GM19372 (cell line): ENCODE data around the gene ROBO3.

Source experiments
- ATAC-seq: cut with Tn5 transposase; IDR thresholded peaks from one replicate; pipeline ENCODE4 v1.9.1; 2021; ENCODE audit warnings: mild to moderate bottlenecking, low read depth, moderate library complexity; ENCODE audit not compliant: unreplicated experiment

The ROBO3 gene, protein sequence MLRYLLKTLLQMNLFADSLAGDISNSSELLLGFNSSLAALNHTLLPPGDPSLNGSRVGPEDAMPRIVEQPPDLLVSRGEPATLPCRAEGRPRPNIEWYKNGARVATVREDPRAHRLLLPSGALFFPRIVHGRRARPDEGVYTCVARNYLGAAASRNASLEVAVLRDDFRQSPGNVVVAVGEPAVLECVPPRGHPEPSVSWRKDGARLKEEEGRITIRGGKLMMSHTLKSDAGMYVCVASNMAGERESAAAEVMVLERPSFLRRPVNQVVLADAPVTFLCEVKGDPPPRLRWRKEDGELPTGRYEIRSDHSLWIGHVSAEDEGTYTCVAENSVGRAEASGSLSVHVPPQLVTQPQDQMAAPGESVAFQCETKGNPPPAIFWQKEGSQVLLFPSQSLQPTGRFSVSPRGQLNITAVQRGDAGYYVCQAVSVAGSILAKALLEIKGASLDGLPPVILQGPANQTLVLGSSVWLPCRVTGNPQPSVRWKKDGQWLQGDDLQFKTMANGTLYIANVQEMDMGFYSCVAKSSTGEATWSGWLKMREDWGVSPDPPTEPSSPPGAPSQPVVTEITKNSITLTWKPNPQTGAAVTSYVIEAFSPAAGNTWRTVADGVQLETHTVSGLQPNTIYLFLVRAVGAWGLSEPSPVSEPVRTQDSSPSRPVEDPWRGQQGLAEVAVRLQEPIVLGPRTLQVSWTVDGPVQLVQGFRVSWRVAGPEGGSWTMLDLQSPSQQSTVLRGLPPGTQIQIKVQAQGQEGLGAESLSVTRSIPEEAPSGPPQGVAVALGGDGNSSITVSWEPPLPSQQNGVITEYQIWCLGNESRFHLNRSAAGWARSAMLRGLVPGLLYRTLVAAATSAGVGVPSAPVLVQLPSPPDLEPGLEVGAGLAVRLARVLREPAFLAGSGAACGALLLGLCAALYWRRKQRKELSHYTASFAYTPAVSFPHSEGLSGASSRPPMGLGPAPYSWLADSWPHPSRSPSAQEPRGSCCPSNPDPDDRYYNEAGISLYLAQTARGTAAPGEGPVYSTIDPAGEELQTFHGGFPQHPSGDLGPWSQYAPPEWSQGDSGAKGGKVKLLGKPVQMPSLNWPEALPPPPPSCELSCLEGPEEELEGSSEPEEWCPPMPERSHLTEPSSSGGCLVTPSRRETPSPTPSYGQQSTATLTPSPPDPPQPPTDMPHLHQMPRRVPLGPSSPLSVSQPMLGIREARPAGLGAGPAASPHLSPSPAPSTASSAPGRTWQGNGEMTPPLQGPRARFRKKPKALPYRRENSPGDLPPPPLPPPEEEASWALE (N-terminal part only)

DNA sequence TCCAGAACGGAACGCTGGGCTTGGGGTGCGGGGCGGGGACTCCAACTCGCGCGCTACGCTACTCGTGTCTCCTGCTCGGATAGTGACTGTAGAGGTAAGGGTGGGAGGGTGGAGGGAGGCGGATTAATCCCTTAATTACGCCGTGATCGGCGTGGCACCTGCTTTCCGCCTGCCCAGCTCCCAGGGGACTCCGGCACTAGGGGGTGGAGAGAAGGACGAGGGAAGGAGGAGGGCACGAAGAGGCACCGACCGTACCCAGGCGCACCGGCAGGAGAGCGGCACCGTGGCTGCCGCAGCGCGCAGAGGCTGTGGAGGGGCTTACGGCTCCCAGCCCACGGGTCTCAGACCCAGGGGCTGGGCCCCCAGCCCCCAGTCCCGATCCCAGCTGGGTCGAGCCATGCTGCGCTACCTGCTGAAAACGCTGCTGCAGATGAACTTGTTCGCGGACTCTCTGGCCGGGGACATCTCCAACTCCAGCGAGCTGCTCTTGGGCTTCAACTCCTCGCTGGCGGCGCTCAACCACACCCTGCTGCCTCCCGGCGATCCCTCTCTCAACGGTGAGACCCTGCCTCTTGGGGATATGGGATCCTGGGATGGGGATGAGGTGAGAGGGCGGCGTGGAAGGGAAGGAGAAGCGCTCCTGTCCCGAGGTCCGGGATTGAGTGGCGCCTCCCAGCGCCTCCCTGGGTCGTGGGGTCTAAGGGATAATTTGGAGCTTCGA, at the start of gene ROBO3:
ROBO3 (plus strand) TSS at position 252 of the 721 bp plus-strand sequence; CDS start at position 398, 146 bp downstream.
- no peak for ATAC-seq

DNA sequence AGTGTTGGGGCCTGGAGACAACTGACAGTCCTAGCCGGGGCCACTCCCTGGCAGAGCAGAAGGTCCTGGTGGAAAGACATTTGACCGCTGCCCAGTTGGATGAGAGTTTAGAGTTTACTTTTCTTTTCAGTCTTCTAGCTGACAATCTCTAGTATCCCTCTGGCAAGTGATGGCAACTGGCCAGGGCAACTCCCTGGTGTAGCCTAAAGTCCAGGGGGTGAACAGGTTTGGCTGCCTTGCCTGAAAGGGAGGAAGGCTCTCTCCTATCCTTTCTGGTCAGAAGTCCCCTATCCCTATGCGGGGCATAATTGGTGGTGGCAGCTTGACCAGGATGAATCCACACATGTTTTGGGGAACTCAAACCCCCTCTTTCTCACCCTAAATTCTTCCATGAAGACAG, 48.2 kb upstream of the ROBO3 start:
- ATAC-seq: no peak

DNA sequence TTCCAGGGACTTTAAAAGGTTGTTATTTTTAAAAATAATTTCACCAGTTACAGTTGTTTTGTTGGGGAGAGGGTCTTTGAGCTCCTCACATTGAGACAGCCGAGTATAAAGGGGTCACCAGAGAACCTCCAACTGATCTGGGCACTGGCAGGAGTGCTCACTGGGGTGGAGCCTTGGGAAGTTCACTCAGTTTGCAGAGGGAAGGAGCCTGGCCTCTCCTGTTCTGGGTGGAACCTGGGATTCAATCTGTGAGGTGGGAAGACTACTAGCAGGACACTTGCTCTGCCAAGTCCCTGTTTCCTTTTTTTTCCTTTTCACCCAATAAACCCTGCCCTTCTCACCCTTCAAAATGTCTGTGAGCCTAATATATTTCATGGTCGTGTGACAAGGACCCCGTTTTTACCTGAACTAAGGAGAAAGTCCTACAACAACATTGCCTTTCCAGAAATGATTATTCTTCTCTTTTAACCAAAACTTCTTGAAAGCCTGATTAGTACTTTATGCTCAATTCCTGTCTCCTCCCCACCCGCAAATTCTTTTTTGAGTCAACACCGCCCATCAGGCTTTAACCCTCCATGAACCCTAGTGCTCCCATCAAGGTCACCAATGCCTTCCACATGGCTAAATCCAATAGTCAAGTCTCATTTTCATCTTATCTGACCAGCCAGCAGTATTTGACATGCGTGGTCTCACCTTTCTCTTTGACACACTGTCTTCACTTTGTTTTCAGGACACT, 43.1 kb upstream of the ROBO3 start:
- ATAC-seq: no peak

DNA sequence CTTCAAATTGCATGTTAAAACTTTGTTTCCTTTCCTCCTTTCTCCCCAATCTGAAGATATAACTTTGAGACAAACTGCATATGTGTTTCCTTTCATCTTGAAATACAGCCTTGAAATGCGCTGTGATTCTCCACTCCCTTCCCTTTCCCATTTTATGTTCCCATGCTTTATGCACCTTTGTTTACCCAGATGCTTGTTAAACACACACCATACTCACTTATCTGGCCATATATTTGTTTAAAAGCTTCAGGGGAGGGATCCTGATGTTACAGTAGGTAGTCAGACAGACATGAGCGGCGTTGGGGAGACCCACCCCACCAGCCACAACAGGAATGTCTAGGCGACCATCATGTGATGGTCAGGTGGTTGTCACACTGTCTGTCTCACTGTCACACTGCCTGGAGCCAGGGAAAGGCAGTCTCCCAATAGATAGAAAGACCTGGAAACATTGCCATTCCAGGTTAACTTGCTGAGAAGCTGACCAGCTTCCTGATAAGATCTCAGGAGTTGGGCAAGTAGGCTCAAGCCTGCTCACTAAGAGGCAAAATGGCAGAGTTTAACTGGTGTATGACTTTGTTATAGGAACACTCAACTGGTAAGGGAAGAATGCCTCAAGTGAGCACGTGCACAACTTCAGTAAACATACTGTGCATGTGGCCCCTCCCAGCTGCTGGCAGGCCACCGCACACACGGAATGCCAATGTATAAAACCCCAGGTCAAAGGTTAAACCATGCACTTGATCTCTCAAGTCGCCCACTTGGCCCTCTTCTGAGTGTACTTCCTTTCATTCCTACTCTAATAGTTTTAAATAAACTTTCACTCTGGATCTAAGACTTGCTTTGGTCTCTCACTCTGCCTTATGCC, 41.5 kb upstream of the ROBO3 start:
- no peak for ATAC-seq

DNA sequence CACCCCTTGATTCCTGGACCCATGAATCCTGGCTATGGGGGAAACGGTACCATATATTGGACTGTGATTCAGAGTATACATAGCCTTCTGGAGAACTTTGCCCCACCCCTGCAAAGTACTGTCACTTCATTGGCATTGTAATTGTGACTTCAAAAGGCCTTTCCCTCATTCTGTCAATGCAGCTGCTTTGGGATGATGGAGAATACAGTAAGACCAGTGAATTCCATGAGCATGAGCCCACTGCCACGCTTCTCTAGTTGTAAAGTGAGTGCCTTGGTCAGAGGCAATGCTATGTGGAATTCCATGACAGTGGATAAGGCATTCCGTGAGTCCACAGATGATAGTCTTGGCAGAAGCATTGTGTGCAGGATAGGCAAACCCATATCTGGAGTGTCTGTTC, 39.4 kb upstream of the ROBO3 start:
- no peak for ATAC-seq

DNA sequence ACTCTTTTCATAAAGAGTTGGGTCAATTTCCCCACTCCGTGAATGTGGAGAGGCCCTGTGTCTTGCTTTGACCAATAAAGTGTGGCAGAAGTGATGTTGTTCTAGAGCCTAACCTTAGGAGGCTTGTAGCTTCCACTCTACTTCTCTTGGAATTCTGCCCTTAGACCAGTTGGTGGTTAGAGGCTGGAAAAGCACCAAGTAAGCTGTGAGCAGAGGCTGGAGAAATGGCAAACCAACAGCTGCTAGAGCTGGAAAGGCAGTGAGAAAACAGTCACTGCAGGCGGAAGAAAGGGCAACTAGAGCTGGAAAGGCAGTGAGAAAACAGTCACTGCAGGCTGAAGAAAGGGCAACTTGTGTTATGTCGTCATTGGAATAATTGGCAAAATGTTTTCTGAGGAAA, 35.2 kb upstream of the ROBO3 start:
- ATAC-seq: no peak

DNA sequence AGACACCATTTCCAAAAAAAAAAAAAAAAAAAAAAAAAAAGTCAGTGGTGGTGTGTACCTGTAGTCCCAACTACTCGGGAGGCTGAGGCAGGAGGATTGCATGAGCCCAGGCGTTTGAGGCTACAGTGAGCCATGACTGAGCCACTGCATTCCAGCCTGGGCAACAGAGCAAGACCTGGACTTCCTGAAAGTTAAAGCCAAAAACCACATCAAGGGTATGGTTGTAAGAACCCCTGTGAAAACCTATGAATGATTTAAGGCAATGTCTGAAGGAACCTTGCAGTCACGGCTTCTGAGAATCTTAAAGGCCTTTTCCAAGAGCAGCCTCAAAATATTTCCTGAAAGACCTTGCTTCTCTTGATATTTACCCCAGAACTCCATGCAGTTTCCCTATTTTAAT, 34.5 kb upstream of the ROBO3 start:
- no peak for ATAC-seq

DNA sequence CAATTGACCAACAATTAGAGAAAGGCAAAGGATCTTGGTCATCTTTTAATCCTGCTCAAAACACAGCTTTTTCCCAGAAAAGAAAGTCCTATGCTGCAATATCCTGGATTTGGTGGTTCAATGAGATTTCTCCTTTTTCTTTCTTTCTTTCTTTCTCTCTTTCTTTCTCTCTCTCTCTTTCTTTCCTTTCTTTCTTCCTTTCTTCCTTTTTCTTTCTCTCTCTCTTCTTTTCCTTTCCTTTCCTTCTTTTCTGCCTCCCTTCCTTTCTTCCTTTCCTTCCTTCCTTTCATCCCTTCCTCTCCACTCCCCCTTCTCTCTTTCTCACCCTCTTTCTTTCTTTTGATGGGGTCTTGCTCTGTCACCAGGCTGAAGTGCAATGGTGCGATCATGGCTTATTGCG, 33.3 kb upstream of the ROBO3 start:
- no peak for ATAC-seq

DNA sequence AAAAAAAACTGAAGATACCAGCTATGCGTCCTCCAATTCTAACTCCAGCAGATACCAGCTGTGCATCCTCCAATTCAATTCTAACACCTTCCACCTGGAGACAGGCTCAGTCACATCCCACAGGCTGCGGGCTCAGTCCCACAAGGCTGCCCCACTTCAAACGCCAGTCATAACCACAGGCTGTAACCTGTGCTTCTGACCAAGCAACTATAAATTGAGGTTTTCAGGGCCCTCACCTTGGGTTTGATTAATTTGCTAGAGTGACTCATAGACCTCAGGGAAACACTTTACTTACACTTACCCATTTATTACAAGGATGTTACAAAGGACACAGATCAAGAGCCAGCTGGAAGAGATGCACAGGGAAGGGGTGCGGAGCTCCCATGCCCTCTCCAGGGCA, 32.7 kb upstream of the ROBO3 start:
- ATAC-seq: no peak

DNA sequence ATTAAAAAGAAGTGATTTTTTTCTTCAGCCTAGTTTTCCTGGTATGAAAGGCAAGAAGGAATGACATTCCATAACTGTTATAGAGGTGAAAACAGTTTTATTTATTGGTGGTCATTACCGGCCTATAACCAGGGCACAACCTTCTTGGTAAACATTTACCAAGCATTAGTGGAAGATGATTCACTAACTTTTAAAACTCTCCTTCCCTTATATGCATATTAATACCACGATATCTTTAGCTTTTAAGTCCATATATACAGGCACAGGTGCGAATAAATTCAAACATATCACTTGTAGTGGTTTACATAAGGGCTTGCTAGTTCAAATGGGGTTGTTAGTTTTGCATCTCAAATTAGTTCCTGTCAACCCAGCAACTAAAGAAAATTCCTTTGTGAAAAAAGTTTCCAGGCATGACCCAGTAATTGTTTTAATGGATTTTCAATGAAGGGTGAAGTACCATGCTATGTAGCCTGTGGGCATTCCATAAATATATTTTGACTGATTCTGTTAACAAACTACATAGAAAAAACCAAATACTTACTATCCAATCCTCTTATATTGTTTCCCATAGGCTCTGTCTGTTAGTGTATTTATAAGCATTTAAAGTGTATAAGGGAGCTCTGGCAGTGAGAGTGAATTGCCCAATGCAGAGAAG, 30.6 kb upstream of the ROBO3 start:
- no peak for ATAC-seq

DNA sequence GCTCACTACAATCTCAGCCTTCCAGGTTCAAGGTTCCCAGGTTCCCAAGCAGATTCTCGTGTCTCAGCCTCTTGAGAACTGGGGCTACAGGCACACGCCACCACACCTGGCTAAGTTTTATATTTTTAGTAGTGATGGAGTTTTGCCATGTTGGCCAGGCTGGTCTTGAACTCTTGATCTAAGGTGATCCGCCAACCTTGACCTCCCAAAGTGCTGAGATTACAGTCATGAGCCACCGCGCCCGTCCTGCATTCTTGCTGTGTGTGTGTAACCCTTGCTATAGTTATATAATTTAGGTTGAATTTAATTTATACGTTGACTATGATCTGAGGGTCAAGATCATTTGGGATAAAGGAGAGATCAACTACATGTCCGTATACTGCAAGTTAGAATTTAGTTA, 29.3 kb upstream of the ROBO3 start:
- no peak for ATAC-seq

DNA sequence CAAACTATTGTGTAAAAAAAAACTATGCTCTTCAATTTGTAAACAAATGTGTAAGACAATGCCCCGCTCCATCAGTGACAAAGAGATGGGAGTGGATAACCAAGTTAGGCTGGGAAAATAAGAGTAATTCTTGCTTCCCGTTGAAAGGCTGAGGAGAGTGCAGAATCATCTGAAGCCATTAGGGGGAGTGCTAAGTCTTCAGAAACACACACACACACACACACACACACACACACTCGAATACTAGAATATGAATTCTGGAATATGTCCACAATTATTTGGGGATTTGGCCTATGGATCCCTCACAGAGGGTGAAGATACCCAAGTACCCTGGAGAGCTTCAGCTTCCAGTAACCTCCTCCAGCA, 27.8 kb upstream of the ROBO3 start:
- peak; percentile 22 for ATAC-seq

DNA sequence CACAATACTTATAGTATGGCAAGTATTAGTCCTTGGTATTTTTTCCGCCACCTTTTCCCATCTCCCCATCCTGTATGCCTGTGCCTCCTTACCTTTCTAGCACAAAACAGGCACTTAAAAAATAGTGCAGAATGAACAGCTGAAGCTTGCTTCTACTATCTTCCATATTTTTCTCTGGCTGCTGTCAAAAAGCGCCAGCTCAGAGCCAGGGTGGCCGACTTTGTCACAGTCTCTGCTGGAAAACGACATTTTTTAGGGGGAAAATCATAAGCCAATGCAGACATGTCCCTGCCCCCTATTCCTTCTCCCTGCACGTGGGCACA, 26.5 kb upstream of the ROBO3 start:
- ATAC-seq: no peak

DNA sequence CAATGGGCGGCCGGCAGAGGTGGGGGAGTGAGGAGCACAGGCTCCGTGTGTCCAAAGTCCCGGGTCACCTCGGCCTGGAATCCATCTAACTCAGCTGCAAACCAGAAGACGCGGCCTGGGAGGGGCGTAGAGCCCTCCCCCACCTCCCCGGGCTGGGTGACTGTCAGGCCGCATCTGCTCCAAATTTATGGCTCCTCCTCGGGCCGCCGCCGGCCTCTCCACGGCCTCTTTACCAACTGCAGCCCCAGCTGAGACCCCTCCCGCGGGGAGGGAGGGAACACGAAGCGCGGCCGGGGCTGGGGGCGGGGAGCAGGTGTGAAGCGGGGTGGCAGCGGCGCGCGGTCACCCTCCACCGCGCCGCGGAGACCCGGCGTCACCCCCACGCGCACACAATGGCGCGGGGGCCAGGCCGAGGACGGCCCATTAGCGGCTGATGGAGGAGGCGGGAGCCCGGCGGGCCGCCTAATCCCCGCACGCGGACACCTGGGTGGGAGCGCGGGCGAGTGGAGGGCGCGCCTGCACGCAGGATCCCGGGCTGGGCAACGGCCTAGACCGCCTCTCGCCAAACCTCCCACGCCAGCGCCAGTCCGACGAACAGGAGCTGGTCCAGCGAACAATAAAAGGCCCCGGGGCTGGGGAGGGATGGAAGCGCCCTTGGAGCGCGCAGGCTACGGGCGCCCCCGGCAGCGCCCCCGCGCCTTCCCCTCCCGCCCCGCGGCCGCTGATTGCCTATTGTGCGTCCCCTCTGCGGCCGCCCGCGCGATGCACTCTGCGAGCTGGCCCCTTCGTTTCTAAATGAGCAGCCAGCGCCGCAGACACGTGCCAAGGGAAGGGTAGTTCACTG, 25.9 kb upstream of the ROBO3 start:
- ATAC-seq: no peak

DNA sequence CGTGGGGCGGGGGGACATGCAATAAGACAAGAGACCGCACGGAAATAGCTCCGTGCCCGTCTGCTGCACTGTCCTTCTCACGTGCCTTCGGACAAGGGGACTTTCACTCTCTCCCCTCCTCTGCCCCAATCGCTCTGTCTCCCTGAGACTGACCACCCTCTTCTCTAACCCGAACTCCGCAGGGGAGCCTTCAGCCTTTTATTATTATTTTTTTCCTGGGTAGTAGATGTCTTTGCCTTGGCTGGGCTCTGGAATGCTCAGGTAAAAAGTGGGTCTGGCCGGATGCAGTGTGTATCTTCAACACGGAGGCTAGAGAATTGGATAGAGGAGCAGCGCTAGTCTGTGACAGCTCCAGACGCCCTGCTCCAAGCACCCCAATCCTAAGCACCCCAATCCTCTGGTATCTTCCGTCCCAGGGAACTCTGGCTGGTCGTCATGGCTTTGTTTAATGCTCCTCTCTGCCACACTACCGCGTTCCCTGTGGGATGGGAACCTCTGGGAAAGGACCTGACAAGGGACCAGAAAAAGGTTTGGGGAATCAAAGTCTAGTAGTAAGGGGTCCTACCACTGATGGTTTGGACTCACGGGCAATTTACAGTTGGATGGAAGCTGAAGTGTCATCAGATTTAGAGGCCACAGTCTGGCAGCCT, 25.1 kb upstream of the ROBO3 start:
- no peak for ATAC-seq

DNA sequence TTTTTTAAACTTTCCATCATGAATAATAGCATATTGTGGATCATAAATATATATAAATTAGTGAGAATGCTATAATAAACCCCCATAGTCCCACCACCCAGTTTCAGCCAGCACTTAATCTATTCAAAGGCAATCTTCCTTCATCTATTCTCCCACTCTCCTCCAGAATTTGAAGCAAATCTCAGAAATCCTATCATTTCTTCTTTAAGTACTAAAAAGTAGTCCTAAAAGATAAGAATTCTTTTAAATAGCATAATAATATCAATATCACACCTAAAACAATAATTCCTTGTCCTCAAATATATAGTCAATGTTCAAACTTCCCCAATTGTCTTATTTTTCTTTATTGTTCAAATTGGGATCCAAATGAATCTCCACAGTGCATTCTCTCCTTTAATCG, 24.6 kb upstream of the ROBO3 start:
- no peak for ATAC-seq

DNA sequence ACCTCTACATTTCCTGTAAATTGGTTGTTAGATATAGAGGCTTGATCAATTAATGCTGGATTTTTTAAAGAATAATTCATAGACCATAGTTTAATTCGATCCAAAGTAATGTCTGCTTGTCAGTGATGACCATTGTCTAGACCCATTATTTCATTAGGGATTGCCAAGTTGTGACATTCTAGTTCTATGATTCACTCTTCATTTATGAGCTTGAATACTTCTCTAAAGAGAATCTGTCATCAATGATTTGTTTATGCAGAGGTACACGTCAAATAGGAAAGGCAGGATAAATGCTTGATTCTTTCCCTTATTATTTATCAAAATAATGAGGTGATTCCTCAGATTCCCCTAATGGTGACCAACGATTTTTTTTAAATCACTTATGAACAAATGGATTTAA, 24.0 kb upstream of the ROBO3 start:
- ATAC-seq: no peak
